ENCODE data around the gene PHF21A. TPM values are rescaled to one million over a fixed set of nuclear protein-coding genes. Genes with fewer than 3 reads are reported as not detected.

PHF21A gene
- polyA plus RNA-seq, 1 experiment, result 17.1 TPM

- DNase-seq (ENCODE audit: low read depth), result no peak
Measured at GRCh38 chr11:46105926-46106325, 15.3 kb downstream of the PHF21A start.

DNA sequence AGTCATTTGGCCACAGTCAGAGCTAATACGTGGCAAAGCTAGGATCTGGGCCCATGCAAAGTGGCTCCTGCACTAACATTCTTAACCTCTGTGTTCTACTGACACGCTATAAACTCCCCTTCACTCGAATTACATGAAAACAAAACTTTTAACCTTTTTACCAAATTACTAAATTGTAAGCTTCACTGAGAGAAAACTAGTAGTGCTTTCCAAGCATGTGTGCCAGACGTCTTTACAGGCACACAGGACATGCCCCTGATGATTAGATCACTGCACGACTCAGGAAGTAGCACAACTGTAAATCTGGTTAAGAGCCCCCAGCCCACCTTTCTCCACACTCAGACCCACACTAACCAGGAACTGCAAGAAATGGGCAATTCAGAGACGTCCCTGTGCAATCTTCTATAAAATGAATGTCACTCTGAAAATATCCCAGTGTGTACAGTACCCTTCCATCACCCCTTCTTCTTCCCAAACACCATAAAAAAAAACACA is 16.1 kb downstream of the PHF21A start:
- Histone ChIP-seq H3K27me3 (ENCODE audit: control insufficient read depth, insufficient read depth, low read length) (no peaks in the 10 kb centered on the region), H3K4me3 (ENCODE audit: low read depth, low read length) (no peak overlapping the region), H3K36me3 (ENCODE audit: control insufficient read depth, insufficient read depth, low read length) (no peaks in the 10 kb centered on the region)
- CTCF ChIA-PET, result interaction anchor here (0.9 kb wide), 1 partner anchor 12 kb away, joined by 3 read pairs; no protein-coding TSS in a partner anchor
- TF ChIP-seq, protein P1, sequence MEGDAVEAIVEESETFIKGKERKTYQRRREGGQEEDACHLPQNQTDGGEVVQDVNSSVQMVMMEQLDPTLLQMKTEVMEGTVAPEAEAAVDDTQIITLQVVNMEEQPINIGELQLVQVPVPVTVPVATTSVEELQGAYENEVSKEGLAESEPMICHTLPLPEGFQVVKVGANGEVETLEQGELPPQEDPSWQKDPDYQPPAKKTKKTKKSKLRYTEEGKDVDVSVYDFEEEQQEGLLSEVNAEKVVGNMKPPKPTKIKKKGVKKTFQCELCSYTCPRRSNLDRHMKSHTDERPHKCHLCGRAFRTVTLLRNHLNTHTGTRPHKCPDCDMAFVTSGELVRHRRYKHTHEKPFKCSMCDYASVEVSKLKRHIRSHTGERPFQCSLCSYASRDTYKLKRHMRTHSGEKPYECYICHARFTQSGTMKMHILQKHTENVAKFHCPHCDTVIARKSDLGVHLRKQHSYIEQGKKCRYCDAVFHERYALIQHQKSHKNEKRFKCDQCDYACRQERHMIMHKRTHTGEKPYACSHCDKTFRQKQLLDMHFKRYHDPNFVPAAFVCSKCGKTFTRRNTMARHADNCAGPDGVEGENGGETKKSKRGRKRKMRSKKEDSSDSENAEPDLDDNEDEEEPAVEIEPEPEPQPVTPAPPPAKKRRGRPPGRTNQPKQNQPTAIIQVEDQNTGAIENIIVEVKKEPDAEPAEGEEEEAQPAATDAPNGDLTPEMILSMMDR (IDR thresholded peaks at IDR 0.05; ENCODE audit: insufficient read depth, low read depth, low read length), result no peak
- no peak for DNase-seq (ENCODE audit: low read depth)
- POLR2A ChIA-PET, result no interaction called here

More at GRCh38 chr11:46105926-46106325, 15.3 kb downstream of the PHF21A start:
- H3K4me3 ChIP-seq (ENCODE audit: low read depth, low read length), result no peak overlapping the region
- TF ChIP-seq, protein P1 (IDR thresholded peaks at IDR 0.05; ENCODE audit: insufficient read depth, low read depth, low read length), result no peak
- CTCF ChIA-PET, result no interaction called here
- H3K36me3 ChIP-seq (ENCODE audit: control insufficient read depth, insufficient read depth, low read length), result no peaks in the 10 kb centered on the region
- H3K27me3 ChIP-seq (ENCODE audit: control insufficient read depth, insufficient read depth, low read length), result no peaks in the 10 kb centered on the region
- POLR2A ChIA-PET, result no interaction called here

- Histone ChIP-seq H3K36me3 (ENCODE audit: control insufficient read depth, insufficient read depth, low read length) (no peaks in the 10 kb centered on the region), H3K27me3 (ENCODE audit: control insufficient read depth, insufficient read depth, low read length) (no peaks in the 10 kb centered on the region), H3K4me3 (ENCODE audit: low read depth, low read length) (no peak overlapping the region)
- DNase-seq (ENCODE audit: low read depth), result no peak
- TF ChIP-seq, protein P1 (IDR thresholded peaks at IDR 0.05; ENCODE audit: insufficient read depth, low read depth, low read length), result no peak
- CTCF ChIA-PET, result interaction anchor here (0.7 to 1.2 kb wide), 2 partner anchors 12 to 385 kb away, joined by 3 read pairs; no protein-coding TSS in a partner anchor
- POLR2A ChIA-PET, result no interaction called here
Measured at GRCh38 chr11:46102843-46103242, 18.4 kb downstream of the PHF21A start.

GRCh38 chr11:46100670-46101069 is 20.6 kb downstream of the PHF21A start:
- ChIA-PET CTCF (interaction anchor here (1.1 to 1.2 kb wide), 2 partner anchors 18 to 136 kb away, joined by 3 read pairs; no protein-coding TSS in a partner anchor), POLR2A (no interaction called here)
- Histone ChIP-seq H3K27me3 (ENCODE audit: control insufficient read depth, insufficient read depth, low read length) (no peaks in the 10 kb centered on the region), H3K36me3 (ENCODE audit: control insufficient read depth, insufficient read depth, low read length) (no peaks in the 10 kb centered on the region), H3K4me3 (ENCODE audit: low read depth, low read length) (no peak overlapping the region)
- TF ChIP-seq, protein P1 (IDR thresholded peaks at IDR 0.05; ENCODE audit: insufficient read depth, low read depth, low read length), result no peak
- no peak for DNase-seq (ENCODE audit: low read depth)

DNA sequence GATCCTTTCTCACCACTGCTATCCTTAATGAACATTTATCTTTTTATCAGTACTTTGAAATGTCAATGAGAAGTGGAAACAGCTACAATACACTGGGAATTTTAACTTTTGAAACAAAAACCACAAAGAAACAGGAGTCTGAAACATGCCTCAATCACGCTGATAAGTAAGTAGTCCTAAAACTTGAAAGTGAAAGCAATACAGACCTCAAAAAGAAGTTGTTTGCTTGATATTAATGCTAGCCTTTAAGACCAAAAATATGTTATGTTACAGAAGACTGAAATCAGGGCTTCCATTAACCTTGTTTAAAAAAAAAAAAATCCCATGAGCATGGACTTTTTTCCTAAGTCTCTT is 21.3 kb downstream of the PHF21A start:
- H3K4me3 ChIP-seq (ENCODE audit: low read depth, low read length), result no peak overlapping the region
- CTCF ChIA-PET, result interaction anchor here (0.6 to 1.1 kb wide), 2 partner anchors 17 to 56 kb away, joined by 3 read pairs; no protein-coding TSS in a partner anchor
- no peak for DNase-seq (ENCODE audit: low read depth)

More for the DNA sequence above, 21.3 kb downstream of the PHF21A start:
- Histone ChIP-seq H3K36me3 (ENCODE audit: control insufficient read depth, insufficient read depth, low read length) (no peaks in the 10 kb centered on the region), H3K27me3 (ENCODE audit: control insufficient read depth, insufficient read depth, low read length) (no peaks in the 10 kb centered on the region)
- POLR2A ChIA-PET, result no interaction called here
- TF ChIP-seq, protein P1 (IDR thresholded peaks at IDR 0.05; ENCODE audit: insufficient read depth, low read depth, low read length), result no peak

Data from BJ (cell line).